HG03354 (cell line): ENCODE measurements around the gene GKN2.

Source experiments
- ATAC-seq: cut with Tn5 transposase; IDR thresholded peaks from one replicate; pipeline ENCODE4 v1.9.1; 2021; ENCODE audit warnings: mild to moderate bottlenecking; ENCODE audit not compliant: unreplicated experiment, poor library complexity, severe bottlenecking

Gene GKN2

DNA sequence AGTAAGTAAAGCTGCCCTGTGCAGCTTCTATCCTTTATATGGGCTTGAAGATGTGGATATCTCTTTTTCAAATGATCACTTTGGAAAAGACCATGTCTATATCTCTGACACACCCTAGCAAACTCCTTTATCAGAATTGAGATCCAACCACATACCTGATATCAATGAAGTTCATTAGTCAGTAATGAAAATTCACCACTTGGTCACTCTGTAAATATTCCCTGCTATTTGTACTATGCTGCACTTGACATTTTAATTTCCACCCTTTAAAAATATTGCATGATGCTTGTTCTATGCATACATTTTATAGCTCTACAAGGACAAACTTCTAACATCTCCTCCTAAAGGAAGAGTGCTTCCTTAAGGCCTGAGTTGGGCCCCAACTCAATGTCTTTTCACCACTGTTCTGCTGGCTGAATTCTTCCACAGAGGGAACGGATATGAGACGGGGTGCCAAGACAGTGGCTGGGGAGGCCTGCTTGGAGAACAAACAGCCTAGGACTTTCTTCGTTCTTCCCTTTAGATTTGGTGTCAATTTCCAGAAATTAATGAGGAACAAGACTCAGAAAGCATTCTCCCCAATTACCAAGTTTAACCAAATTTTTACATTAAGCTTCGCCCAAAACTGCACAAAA lies at the start of gene GKN2:
GKN2 (minus strand) TSS at position 7 of the 635 bp plus-strand sequence. CDS start 32 bp downstream, outside the sequence.
- no peak for ATAC-seq

DNA sequence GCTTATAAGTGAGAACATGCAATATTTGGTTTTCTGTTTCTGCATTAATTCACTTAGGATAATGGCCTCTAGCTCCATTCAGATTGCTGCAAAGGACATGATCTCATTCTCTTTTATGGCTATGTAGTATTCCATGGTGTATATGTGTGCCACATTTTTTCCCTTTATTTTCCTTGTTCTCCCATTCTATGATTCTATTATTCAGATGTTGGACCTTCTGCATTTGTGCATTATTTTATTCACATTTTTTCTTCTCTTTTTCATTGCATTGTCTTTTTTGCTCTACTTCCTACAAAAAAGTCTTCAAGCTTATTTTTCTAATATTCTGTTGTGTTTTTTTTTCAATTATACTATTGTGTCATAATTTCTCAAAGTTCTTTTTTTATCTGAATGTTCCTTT lies 49.2 kb upstream of the GKN2 start:
- no peak for ATAC-seq

DNA sequence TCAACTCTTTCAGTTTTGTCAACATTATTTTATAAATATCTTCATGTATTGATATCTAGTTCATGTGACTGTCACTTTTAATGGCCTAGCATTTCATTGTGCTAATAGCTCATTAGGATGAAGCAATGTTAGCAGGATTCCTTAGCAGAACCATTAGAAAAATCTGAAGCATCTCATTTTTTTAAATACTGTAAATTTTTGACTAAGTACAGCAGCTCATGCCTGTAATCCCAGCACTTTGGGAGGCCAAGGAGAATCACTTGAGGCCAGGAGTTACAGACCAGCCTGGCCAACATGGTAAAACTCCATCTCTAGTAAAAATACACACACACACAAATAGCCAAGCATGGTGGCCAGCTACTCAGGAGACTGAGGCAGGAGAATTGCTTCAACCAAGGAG lies 44.7 kb upstream of the GKN2 start:
- ATAC-seq = no peak

- no peak for ATAC-seq
Observed at GRCh38 chr2:68995916-68996315, 43.2 kb upstream of the GKN2 start.

- ATAC-seq = no peak
Observed at GRCh38 chr2:68994864-68995263, 42.2 kb upstream of the GKN2 start.

GRCh38 chr2:68993660-68994059 lies 41.0 kb upstream of the GKN2 start:
- no peak for ATAC-seq

DNA sequence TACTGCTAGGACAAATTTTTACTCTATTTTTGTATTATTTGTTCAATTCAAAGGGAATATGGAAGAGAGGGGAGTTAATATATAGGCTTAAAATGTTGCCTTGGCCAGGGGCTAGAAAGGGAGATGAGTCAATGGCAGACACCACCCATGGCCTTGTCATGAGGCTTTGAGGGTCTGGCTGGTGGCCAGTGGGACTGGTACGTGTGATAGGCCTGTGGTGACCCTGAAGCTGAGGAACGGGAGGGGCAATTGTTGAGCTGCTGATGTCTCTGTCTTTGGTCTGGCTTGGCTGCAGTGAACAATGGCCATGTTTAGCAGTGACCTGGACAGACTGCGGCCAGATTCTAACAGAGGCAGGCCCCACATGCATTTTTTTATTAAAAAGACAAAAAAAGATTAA lies 40.2 kb upstream of the GKN2 start:
- ATAC-seq = no peak

- ATAC-seq = no peak
Observed at GRCh38 chr2:68992341-68992740, 39.6 kb upstream of the GKN2 start.

DNA sequence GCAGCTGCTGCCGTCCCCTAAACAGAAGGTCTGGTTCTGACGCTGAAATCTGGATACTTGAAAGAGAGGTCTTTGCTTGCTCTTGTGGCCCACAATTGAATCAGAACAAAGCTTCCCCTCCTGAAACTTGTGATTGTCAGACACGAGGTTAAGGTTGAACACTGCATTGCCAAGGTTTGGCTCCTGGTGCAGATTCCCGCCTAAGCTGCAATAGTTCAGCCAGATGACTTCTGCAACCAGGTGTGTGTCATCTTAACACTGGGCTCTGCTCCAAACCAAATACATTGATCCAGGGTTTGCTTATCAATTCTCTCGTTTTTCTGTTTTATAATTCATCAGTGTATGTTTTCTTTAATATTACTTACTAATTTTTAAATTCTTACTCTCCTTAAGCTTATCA lies 36.3 kb upstream of the GKN2 start:
- ATAC-seq = no peak

GRCh38 chr2:68987021-68987503 lies 34.4 kb upstream of the GKN2 start:
- no peak for ATAC-seq

- no peak for ATAC-seq
Observed at GRCh38 chr2:68980956-68981355, 28.3 kb upstream of the GKN2 start.

- ATAC-seq = no peak
Observed at GRCh38 chr2:68978098-68978497, 25.4 kb upstream of the GKN2 start.

DNA sequence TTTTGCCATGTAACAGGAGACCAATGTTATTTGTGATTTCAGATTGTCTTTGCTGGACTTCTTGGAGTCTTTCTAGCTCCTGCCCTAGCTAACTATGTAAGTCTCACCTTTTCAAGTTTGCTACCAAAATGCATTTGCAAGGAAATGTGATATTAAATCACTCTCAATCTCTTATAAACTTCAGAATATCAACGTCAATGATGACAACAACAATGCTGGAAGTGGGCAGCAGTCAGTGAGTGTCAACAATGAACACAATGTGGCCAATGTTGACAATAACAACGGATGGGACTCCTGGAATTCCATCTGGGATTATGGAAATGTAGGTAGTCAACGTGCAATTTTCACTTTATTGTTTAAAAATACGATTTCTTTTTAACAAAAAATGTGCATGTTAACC lies 24.8 kb upstream of the GKN2 start:
- ATAC-seq = no peak

GRCh38 chr2:68975844-68976243 lies 23.2 kb upstream of the GKN2 start:
- no peak for ATAC-seq

DNA sequence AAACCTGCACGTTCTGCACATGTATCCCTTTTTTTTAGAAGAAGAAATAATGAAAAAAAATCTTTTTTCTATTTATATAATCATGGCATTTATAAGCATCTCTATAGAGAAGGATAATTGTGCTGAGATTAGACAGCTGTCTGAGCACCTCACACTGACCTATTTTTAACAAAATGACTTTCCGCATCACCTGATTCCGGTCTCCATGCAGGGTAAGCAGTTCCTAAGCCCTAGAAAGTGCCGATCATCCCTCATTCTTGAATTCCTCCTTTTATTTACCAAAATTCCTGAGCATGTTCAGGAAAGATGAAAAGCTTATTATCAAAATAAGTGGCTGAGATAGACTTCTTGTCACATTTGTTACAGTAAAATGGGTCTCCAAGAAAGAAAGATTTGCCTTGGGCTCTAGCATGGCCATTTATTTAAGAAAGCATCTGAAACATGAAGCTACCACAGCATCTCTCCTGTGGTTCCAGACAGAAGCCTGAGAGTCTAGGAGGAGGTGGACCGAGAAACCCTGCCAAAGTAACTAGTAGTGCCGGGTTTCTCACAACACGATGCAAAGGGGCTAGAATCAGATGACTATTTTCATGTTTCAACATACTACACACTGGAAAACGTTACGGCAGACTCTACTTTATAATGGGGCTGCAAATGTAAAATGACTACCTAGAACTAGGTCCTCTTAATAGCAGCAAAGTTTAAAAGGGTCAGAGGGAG lies 22.4 kb upstream of the GKN2 start:
- no peak for ATAC-seq

DNA sequence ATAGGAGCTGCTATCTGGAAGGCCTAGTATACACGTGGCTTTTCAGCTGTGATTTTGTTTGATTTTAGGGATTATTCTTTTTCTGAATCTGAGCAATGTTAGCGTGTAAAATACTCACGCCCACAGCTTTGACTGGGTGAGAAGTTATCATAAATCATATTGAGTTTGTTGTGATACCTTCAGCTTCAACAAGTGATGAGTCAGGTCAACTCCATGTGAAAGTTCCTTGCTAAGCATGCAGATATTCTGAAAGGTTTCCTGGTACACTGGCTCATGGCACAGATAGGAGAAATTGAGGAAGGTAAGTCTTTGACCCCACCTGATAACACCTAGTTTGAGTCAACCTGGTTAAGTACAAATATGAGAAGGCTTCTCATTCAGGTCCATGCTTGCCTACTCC lies 21.6 kb upstream of the GKN2 start, which contains the start of gene GKN1:
GKN1 (plus strand) TSS at position 386 of the 400 bp plus-strand sequence. CDS start 42 bp downstream, outside the sequence.
- no peak for ATAC-seq

GRCh38 chr2:68971591-68972231 lies 19.0 kb upstream of the GKN2 start:
- ATAC-seq = no peak

DNA sequence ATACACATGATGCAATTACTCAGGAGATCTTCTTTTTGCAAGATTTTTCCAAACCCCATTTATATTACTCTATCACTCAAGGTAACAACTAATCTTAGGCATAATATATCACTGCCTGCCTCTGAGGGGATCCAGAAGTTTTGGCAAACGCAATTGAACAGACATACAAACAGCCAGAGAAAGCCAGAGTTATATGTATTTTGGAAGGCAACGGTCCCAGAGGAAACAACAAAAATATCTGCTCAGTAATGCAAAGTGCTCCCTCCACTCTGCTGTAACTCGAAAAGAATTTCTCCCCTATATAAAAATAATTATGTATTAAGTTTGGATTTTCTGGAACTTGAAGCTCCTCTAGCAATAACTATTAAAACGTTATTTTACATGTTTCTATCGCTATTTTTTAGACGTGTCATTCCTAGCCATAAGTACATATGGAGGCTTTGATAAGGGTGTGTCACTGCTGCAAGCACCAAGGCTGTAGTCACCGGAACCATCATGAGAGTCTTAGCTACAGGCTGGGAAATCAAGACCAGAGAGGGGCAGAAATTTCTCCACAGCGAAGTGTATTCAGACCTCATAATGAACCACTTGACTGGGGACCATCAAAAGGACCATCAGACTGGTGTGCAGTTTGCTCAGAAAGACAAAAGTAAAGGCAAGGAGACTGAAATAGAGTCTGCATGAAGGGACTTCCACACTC lies 18.0 kb upstream of the GKN2 start:
- ATAC-seq = no peak

DNA sequence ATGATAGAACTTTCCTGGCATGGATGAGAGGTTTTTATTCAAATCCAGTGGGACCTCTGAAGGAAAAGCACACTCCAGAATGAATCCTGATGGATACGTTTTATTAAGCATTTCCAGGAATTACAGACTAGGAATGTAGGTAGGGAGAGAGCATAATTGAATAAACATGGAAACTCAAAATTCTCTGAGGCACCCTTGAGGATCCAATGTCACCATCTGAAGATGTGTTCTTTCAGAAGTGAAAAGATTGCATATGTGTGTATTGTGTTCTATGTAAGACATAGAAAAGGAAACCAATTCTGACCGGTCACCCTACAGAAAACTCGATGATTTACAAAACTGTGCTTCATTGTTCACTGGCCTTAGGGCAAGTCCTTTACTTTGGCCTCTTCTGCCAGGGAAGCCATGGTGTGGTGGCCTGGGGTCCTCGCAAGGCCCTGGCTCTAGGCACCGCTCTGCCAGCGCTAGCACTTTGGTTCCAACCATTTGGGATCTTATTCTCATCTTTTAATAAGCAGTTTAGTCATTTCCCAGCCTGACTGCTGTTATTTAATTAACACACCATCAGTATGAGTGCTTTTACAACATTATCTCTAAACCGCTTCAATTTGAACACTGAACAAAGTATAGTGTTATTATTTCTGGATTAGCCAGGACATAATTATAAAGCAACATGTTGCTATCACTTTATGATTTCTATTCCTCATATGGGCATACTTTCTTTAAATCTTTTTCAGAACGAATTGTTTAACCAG lies 17.2 kb upstream of the GKN2 start:
- ATAC-seq = no peak

- ATAC-seq = no peak
Observed at GRCh38 chr2:68968221-68968620, 15.5 kb upstream of the GKN2 start.
